Urinary bladder (tissue), 4 donors: Measurements from ENCODE around the gene COL9A3. TPM values are rescaled to one million over a fixed set of nuclear protein-coding genes. Genes with fewer than 3 reads are reported as not detected.

ENCODE experiments used
- DNase-seq: peaks from one replicate; pipeline ENCODE4 v3.0.0-alpha.2; 2015; ENCODE audit errors: extremely low spot score
- H3K27ac ChIP-seq: one replicate; pipeline ENCODE4 v1.5.1; 2013; ENCODE audit warnings: low read depth, mild to moderate bottlenecking, moderate library complexity
- H3K36me3 ChIP-seq: one replicate; pipeline ENCODE4 v1.6.1; 2013; ENCODE audit warnings: mild to moderate bottlenecking, moderate library complexity; ENCODE audit not compliant: insufficient read depth
- H3K4me1 ChIP-seq: one replicate; pipeline ENCODE4 v1.6.1; 2013; ENCODE audit warnings: mild to moderate bottlenecking, moderate library complexity; ENCODE audit not compliant: insufficient read depth
- H3K4me3 ChIP-seq: one replicate; pipeline ENCODE4 v1.5.1; 2013; ENCODE audit warnings: low read depth, low read length
- WGBS: extraction: QIAGEN DNeasy Blood & Tissue Kit; methylation state at CpG from one replicate; pipeline ENCODE4 v1.1.7; 2013; 5-methylcytosine and 5-hydroxymethylcytosine counted together
- polyA plus RNA-seq: library from polyadenylated mRNA; stranded (reverse); fragments of 200-250 nt; gene quantifications from one replicate; pipeline ENCODE4 v1.2.3, GENCODE V29; 2013
- total RNA-seq: library from RNA; depleted of rRNA; stranded (reverse); fragments of >200 nt; gene quantifications from one replicate; pipeline ENCODE4 v1.2.3, GENCODE V29; 2014
- donor health status: healthy with polysubstance abuse.
- donor health status: healthy.

The COL9A3 gene
- total and polyA plus RNA-seq, 2 donors: 9.8 to 101 TPM

DNA sequence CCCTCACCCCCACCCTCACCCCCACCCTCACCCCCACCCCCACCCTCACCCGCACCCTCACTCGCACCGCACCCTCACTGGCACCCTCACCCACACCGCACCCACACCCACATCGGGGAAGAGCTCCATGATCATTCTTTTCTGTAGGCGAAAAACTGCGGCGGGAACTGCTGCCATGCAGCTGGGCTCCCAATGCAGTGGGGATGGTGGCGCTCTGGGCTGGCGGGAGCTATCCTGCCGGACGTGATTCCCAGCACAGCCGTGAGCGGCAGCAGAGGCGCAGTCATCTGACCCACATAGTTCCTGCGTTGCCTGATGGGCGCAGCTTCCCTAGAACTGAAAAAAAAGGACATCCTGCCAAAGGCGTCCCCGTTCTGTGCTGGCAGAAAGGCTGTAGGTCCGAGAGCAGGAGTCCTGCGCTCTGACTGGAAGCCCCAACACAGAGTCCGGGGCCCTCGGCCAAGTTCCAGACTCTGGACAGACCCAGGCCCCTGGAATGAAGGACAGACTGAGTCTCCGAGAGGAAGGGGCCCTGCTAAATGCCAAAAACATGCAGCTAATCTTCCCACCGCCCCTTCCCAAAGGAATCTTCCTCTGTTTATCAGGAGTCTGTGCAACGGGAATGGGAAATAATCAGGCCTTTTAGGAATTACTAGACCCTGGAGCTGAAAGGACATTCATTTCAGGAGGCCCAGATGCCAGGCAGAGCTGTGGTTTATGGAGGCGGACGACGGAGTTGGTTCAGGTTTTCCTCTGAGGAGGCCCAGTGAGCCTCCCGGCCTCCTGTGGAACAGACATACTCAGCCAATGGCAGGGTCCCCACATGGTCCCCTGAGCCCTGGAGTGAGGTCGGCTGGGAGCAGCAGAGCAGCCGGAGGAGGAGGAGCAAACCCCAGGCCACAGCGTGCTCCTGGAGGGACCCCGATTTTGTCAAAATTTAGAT is 58.8 kb downstream of the COL9A3 start:
- H3K4me1 ChIP-seq: no peaks in the 10 kb centered on the region
- no peak for DNase-seq
- H3K27ac ChIP-seq: peak overlapping the region; percentile 0
- H3K36me3 ChIP-seq: no peaks in the 10 kb centered on the region
- WGBS: 35% methylated on average over 34 of the region's 34 CpGs
- no peak overlapping the region for H3K4me3 ChIP-seq

DNA sequence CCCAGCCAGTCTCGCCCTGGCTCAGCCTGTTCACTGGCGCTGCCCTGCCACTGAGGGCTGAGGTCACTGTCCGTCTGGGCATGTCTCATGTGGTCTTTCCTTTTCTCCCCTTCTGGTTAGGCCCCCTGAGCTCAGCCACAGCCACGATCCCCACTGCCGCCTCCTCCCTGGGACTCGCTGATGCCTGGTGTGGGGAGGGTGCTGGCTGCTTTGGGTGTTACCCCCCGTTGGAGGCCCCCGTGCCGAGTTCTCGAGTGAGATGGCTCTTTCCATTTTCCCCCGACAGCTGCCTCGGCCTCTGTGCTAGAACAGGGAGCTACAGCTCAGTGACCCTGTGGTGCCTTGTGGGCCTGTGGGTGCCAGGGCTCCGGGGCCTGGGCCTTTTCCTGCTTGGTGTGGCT is 59.7 kb downstream of the COL9A3 start:
- DNase-seq: no peak
- H3K4me1 ChIP-seq: no peaks in the 10 kb centered on the region
- 61% methylated on average over 13 of the region's 13 CpGs for WGBS
- H3K27ac ChIP-seq: peak overlapping the region; percentile 47
- peaks cover 3% of the 10 kb centered on the region for H3K36me3 ChIP-seq
- no peak overlapping the region for H3K4me3 ChIP-seq

DNA sequence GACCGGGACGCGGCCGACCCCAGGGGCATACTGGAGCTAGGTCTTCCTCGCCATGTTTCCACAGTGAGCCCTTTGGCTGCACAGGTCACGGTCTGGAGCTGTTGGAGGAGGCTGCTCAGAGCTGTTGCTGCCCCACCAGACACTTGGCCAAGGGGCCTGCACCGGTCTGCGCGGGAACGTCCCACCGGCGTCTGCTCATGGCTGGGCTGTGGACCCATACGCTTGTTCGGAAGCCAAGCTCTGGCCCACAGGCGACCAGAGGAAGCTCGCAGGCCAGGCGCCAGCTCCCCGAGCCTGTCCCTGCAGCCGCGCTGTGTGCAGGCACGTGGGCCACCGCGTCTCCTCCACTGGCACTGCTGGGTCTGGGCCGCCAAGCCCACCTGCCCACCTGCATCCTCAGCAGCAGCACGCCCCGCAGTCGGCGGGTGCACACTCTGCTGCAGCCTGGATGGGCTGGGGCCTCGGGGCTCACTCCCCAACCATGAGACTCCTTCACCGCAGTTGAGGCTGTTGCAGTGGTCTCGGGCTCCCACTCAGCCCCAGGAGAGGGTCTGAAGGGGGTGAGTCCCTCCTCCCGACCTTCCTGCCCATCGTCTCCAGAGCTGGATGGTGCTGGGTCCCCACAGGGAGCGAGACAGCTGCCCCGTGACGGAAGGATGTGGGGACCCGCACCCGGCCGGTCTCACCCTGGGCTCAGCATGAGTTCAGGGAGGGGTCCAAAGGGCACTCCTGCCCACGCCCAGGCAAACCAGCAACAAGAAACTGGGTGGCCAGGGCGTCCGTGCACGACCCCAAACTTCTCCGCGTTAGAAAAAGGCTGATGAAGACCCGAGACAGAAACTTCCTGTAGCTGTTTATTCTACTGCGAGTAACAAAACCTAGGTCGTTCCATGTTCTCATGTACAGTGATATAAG is 60.3 kb downstream of the COL9A3 start:
- no peak for DNase-seq
- H3K4me1 ChIP-seq: no peaks in the 10 kb centered on the region
- H3K4me3 ChIP-seq: no peak overlapping the region
- peaks cover 3% of the 10 kb centered on the region for H3K36me3 ChIP-seq
- peak overlapping the region; percentile 47 for H3K27ac ChIP-seq
- 51% methylated on average over 48 of the region's 48 CpGs for WGBS

DNA sequence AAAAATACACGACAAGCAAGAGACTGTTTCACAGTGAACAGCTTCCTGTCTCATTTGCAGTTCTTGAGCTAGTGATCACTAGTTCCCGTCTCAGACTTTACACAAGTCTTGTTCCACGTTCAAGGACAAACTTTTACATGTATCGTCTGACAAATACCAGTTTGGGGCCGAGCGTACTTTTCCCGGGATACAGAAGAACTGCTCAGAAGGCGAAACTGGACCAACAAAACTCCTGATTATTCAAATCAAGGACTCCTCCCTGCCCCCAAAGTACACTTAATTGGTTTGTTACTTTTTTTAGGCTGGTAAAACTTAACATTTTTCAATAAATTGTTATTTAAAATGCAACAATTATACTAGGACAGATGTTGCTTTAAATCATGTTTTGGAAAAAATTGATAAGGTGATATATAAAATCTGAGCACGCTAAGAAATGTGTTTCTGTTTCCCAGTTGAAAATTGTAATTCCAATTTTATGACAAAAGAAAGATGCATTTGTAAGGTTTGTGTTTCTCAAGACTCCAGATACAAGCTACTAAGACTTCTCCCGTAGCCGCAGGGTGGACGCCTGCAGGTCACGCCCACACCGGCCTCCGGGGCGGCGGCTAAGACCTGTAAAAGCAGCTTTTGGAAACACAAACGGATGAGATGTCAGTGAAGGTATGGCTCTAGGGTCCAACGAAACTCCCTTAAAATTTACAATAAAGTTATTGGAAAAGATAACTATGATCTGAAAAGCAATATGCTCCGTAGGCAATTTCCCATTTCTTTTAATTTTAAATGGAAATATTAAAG is 61.6 kb downstream of the COL9A3 start:
- Histone ChIP-seq H3K4me3 (no peak overlapping the region), H3K4me1 (no peaks in the 10 kb centered on the region), H3K27ac (no peak overlapping the region), H3K36me3 (peaks cover 3% of the 10 kb centered on the region)
- no peak for DNase-seq
- WGBS: 92% methylated on average over 20 of the region's 20 CpGs

DNA sequence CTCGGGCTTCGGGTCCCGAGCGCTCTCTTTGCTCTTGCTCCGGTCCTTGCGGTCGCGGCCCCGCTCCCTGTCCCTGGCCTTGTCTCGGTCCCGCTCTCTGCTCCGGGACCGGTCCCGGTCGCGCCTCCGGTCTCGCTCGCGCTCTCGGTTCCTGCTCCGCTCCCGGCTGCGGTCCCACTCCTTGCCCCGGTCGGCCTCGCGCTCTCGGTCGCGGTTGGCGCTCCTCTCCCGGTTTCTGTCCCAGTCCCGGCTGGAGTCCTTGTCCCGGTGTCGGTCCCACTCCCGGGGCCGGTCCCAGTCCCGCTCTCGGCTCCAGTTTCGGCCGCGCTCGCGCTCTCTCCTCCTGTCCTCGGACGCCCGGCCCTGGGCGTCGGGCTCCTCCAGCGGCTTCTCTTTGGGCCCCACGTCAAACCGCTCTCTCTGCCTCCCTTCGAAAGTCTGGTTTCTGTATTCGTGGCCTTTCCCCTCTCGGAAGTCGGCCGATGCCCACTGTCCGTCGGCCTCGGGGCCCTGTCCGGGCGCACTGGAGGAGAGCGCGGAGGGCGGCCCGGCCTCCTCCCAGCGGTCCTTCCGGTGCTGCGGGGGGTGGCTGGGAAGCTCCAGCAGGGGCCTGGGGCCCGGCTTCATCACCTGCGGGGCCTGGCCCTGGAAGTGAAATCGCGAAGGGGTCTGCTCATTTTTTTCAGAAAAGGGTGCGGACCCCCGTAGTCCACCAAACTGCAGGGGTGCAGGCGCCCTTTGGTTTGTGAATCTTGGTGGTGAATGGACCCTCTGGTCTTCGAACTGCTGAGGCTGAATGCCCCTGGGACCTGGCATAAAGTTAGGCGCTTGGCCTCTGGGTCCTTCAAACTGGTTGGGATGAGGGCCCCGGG is 62.7 kb downstream of the COL9A3 start:
- no peaks in the 10 kb centered on the region for H3K4me1 ChIP-seq
- H3K27ac ChIP-seq: no peak overlapping the region
- no peak for DNase-seq
- 68% methylated on average over 80 of the region's 80 CpGs for WGBS
- H3K36me3 ChIP-seq: peaks cover 3% of the 10 kb centered on the region
- H3K4me3 ChIP-seq: no peak overlapping the region

DNA sequence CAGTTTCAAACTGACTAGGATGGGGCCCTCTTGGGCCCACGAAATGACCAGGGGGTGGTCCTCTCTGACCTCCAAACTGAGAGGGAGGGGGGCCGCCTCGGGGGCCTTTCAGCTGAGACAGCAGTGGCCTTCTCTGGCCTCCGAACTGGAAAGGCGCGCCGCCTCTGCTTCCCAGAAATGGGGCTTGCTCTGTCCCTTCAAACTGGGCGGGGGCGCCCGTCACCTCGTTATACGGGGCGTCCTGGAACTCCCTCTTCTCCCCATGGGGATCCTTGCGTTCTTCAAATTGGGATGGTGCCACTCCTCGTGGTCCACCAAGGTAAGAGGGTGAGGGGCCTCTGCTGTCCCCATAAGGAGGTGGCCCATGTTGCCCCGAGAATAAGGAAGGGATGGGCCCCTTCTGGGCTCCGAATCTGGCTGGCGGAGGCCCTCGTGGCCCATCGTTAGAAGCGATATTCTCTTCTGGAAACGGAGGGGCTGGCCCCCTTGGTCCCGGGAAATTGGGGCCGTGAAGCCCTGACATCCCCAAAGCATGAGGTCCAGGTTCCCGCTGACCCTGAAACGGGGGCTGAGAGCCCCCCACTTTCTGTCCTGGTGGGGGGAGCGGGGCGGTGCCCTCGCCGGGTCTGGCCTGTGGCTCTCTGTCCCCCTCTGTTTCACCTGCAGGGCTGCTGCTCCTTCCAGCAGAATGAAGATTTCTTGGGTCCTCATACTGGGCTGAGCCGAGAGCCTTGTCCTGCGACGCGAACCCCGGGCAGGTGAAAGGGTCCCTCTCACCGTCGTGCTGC is 63.5 kb downstream of the COL9A3 start:
- 92% methylated on average over 37 of the region's 37 CpGs for WGBS

DNA sequence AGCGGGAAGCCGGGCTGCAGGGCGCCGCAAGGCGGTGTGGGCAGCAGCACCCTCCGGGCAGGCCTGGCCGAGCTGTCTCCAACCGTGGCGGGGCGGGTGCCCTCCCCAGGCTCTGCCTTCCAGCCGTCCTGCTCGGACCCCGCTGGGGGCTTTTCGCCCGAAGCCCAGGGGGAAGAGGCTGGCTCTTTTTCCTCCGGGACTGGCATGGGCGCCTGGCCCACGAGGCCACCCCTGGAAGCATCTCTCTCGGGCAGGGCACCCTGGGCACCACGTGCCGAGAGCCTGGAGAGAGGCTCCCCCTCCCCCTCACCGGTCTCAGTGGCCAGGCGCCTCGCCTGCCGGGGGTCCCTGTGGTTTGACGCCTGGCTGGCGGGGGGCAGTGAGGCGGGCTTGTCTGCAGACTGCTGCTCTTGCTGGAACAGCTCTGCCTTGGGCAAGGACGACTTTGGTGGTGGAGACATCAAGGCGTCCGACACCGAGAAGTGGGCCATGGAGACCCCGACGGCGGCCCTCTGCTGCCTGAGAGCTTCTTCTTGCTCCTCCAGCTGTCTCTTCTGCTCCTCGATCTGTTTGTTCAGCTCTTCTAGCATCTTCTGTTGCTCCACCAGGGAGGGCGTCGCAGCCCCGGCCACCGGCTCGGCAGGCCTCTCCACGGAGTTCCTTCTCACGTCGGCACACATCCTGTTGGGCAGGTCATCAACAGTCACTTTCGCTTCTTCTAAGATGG is 64.2 kb downstream of the COL9A3 start:
- Histone ChIP-seq H3K27ac (no peak overlapping the region), H3K4me1 (no peaks in the 10 kb centered on the region), H3K36me3 (peaks cover 3% of the 10 kb centered on the region), H3K4me3 (no peak overlapping the region)
- WGBS: 93% methylated on average over 45 of the region's 45 CpGs
- DNase-seq: no peak

More for the DNA sequence above, 63.5 kb downstream of the COL9A3 start:
- H3K27ac ChIP-seq: no peak overlapping the region
- H3K4me3 ChIP-seq: no peak overlapping the region
- no peaks in the 10 kb centered on the region for H3K4me1 ChIP-seq
- peaks cover 3% of the 10 kb centered on the region for H3K36me3 ChIP-seq
- DNase-seq: no peak

DNA sequence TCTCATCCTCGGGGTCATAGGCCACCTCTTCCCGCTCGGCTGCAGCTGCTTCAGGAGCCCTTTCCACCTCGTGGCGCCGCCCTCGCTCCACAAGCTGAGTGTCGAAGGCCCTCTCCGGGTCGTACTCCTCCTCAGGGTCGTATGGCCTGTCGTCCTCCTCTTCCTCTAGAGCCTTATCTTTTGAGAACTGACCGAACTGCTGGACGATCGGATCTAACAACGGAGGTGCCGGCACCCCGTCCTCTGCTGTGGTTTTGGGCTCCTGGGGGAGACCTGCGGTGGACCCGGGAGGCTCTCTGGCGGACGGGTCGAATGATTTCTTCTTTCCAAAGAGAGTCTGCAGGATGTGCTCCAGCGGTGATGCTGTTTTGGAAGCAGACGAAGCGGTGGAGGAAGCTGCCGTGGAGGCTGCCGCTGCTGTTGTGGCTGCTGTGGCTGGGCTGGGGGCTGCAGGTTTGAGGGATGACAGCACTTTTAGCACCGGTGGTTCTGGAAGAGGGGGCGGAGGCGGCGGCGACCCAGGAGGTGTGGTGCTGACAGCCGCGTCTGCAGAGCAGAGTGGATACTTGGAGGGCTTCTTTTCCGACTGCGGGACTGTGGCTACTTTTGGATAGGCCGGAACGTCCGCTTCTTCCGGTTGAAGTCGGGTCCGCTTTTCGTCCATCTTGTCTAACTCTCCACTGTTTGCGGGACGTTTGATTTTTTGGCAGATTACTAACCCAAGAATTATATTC is 65.0 kb downstream of the COL9A3 start:
- H3K4me1 ChIP-seq: no peaks in the 10 kb centered on the region
- no peak overlapping the region for H3K4me3 ChIP-seq
- no peak overlapping the region for H3K27ac ChIP-seq
- peaks cover 3% of the 10 kb centered on the region for H3K36me3 ChIP-seq
- no peak for DNase-seq
- WGBS: 93% methylated on average over 46 of the region's 46 CpGs

DNA sequence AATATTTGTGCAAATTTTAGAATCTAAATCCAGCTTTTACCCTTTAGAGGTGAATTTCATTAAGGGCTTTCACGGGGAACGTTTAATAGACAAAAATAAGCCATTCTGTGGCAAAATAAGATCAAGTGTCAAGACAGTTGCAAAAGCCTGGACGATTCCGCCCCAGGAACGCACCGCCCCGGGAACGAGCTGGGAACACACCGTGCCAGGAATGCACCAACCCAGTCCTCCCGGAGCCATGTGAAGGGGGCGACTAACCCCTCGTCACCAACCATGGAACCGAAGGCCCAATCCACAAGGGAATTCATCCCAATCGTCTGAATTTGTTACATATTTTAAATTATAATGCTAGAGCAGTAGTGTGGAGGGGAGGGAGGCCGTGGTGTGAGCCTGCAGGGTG is 65.6 kb downstream of the COL9A3 start:
- H3K36me3 ChIP-seq: peaks cover 3% of the 10 kb centered on the region
- H3K4me3 ChIP-seq: no peak overlapping the region
- no peaks in the 10 kb centered on the region for H3K4me1 ChIP-seq
- no peak for DNase-seq
- 90% methylated on average over 15 of the region's 15 CpGs for WGBS
- H3K27ac ChIP-seq: no peak overlapping the region

DNA sequence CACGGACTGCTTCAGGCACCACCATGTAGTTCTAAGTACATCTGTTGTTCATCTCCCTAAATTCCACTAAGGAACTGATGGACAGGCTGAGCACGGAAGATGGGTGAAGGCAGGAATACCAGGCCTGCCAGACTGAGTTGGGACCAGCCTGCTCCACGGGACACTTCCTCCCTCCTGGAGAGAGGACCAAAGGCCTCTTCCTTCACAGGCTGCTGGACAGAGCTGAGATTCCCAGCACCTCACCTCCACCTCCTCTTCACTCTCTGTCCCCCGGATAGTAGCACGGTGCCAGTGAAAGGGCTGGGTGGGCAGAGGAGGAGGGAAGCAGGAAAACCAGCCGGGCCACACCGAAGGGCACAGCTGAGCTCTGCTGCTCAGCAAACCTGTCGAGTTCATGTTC is 67.7 kb downstream of the COL9A3 start:
- WGBS: 73% methylated on average over 8 of the region's 8 CpGs

More for the DNA sequence above, 67.7 kb downstream of the COL9A3 start:
- no peak for DNase-seq
- no peaks in the 10 kb centered on the region for H3K4me1 ChIP-seq
- peaks cover 3% of the 10 kb centered on the region for H3K36me3 ChIP-seq
- H3K4me3 ChIP-seq: no peak overlapping the region
- H3K27ac ChIP-seq: no peak overlapping the region
